Measurements from ENCODE around the gene PLEKHG4B.

The PLEKHG4B gene

DNA sequence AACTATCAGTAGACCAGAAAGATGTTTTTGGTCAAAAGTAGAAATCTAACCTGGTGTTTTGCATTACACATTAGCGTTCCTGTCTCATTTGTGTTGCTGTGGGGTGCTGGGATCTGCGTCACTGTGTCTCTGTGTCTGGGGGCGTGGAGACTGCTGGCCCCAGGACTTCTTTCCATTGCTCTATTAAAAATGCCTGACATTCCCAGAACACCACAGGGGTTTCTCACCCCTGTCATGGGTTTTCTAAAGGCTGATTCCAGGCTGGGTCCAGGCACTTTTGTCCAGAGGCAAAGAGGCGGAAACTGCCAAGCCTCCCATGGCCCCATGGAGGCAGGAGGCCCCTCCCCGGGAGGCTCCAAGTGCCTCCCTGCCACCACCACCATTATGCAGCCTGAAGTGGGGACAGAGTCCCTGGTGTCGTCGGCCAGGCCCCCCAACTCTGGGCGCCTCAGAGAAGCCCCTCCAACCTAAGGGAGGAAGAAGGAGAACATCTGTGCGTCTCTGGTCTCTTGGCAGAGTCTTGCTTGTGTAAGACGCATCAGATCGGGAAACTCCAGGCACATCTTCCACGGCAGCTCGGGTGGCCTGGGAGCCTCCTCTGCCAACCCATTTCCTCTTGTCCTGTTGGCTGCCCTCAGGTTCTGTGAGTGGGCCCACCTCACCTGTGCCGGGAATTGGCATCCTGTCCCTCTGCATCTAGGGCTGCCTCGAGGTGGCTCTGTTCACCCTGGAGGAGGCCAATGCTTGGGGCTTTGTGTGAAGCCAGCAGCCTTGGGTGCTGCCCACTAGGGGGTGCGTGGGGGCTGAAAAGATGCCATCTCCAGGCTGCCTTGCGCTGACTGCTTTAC is 13.8 kb upstream of the PLEKHG4B start:
- ATAC-seq (ENCODE audit: insufficient read depth, low read depth) (peak; percentile 78), DNase-seq (peak; percentile 42)
- no peaks in the 10 kb centered on the region for H3K36me3 ChIP-seq (ENCODE audit: insufficient read depth, low read length)
- no peaks in the 10 kb centered on the region for H3K9me3 ChIP-seq (ENCODE audit: insufficient read depth, low read length, severe bottlenecking)
- TF ChIP-seq EZH2 (IDR thresholded peaks at IDR 0.05; ENCODE audit: borderline replicate concordance, low read depth, low read length, severe bottlenecking) (no peak), CTCF (IDR thresholded peaks at IDR 0.05; ENCODE audit: borderline replicate concordance, extremely low read depth, low read length, poor library complexity, severe bottlenecking) (peak; percentile 68)
- H3K9ac ChIP-seq (ENCODE audit: low read depth, low read length), result no peak overlapping the region
- no peak overlapping the region for H3K4me3 ChIP-seq (ENCODE audit: low read depth in 1 of 2, low read length in 2 of 2)
- H3K4me2 ChIP-seq (ENCODE audit: insufficient read depth, low read length), result no peak overlapping the region
- H3K27ac ChIP-seq (ENCODE audit: low read length), result no peak overlapping the region
- H3K27me3 ChIP-seq (ENCODE audit: insufficient read depth, low read length, poor library complexity), result peaks cover 28% of the 10 kb centered on the region
- H3K79me2 ChIP-seq (ENCODE audit: insufficient read depth, low read length), result no peaks in the 10 kb centered on the region
- no peak overlapping the region for H2AFZ ChIP-seq (ENCODE audit: low read depth, low read length)
- no peaks in the 10 kb centered on the region for H3K4me1 ChIP-seq (ENCODE audit: insufficient read depth, low read length)
- 0 out of 2 replicates have a peak, but pooled peaks cover 5% of the 10 kb centered on the region for H4K20me1 ChIP-seq (ENCODE audit: insufficient read depth, low read length)

DNA sequence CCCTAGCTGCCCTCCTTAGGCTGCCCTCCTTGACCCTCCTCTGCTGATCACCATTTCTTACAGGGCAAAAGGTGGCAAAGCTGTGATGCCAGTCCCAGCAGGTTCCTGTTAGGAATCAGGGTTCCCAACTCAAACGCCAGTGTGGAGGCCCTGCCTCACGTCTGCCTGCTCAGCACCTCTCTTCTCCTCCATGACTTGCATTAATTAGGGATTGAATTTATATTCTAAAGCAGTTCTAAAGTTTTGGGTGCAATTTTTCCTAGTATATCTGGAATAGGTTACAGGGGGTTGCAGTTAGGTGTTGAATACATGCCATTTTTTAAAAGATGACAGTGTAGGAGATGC is 13.2 kb upstream of the PLEKHG4B start:
- no peaks in the 10 kb centered on the region for H3K36me3 ChIP-seq (ENCODE audit: insufficient read depth, low read length)
- H3K4me3 ChIP-seq (ENCODE audit: low read depth in 1 of 2, low read length in 2 of 2), result no peak overlapping the region
- no peak overlapping the region for H3K9ac ChIP-seq (ENCODE audit: low read depth, low read length)
- no peaks in the 10 kb centered on the region for H3K79me2 ChIP-seq (ENCODE audit: insufficient read depth, low read length)
- 0 out of 2 replicates have a peak, but pooled peaks cover 5% of the 10 kb centered on the region for H4K20me1 ChIP-seq (ENCODE audit: insufficient read depth, low read length)
- DNase-seq (no peak), ATAC-seq (ENCODE audit: insufficient read depth, low read depth) (no peak)
- H3K27ac ChIP-seq (ENCODE audit: low read length), result no peak overlapping the region
- H3K4me2 ChIP-seq (ENCODE audit: insufficient read depth, low read length), result no peak overlapping the region
- H3K27me3 ChIP-seq (ENCODE audit: insufficient read depth, low read length, poor library complexity), result peaks cover 26% of the 10 kb centered on the region
- TF ChIP-seq EZH2 (IDR thresholded peaks at IDR 0.05; ENCODE audit: borderline replicate concordance, low read depth, low read length, severe bottlenecking) (no peak), CTCF (IDR thresholded peaks at IDR 0.05; ENCODE audit: borderline replicate concordance, extremely low read depth, low read length, poor library complexity, severe bottlenecking) (no peak)
- no peaks in the 10 kb centered on the region for H3K4me1 ChIP-seq (ENCODE audit: insufficient read depth, low read length)
- H2AFZ ChIP-seq (ENCODE audit: low read depth, low read length), result no peak overlapping the region
- no peaks in the 10 kb centered on the region for H3K9me3 ChIP-seq (ENCODE audit: insufficient read depth, low read length, severe bottlenecking)

- no peaks in the 10 kb centered on the region for H3K36me3 ChIP-seq (ENCODE audit: insufficient read depth, low read length)
- H3K79me2 ChIP-seq (ENCODE audit: insufficient read depth, low read length), result no peaks in the 10 kb centered on the region
- no peak for ATAC-seq (ENCODE audit: insufficient read depth, low read depth)
- no peak overlapping the region for H3K4me3 ChIP-seq (ENCODE audit: low read depth in 1 of 2, low read length in 2 of 2)
- H3K27ac ChIP-seq (ENCODE audit: low read length), result no peak overlapping the region
- peaks cover 21% of the 10 kb centered on the region for H3K27me3 ChIP-seq (ENCODE audit: insufficient read depth, low read length, poor library complexity)
- no peaks in the 10 kb centered on the region for H3K4me1 ChIP-seq (ENCODE audit: insufficient read depth, low read length)
- no peak for DNase-seq
- no peak overlapping the region for H3K9ac ChIP-seq (ENCODE audit: low read depth, low read length)
- no peak for TF ChIP-seq EZH2 (IDR thresholded peaks at IDR 0.05; ENCODE audit: borderline replicate concordance, low read depth, low read length, severe bottlenecking)
- TF ChIP-seq CTCF (IDR thresholded peaks at IDR 0.05; ENCODE audit: borderline replicate concordance, extremely low read depth, low read length, poor library complexity, severe bottlenecking), result no peak
- no peaks in the 10 kb centered on the region for H3K9me3 ChIP-seq (ENCODE audit: insufficient read depth, low read length, severe bottlenecking)
- no peak overlapping the region for H2AFZ ChIP-seq (ENCODE audit: low read depth, low read length)
- no peak overlapping the region for H3K4me2 ChIP-seq (ENCODE audit: insufficient read depth, low read length)
- 0 out of 2 replicates have a peak, but pooled peaks cover 5% of the 10 kb centered on the region for H4K20me1 ChIP-seq (ENCODE audit: insufficient read depth, low read length)
These were observed 12.7 kb upstream of the PLEKHG4B start for GRCh38 chr5:79263-79662.
